Right forelimb (tissue), 1 donor: ENCODE results near the gene TCP11L2.

Experiments used
- DNase-seq: peaks from one replicate; pipeline ENCODE4 v3.0.0-alpha.2; 2018

Gene TCP11L2

GRCh38 chr12:106302401-106303201 is at the start of gene TCP11L2:
Gene TCP11L2 (plus strand): TSS chr12:106302733. CDS start chr12:106311076, 8,343 bp downstream.
- DNase-seq: peak; percentile 92

GRCh38 chr12:106254724-106255123 is 47.8 kb upstream of the TCP11L2 start:
- no peak for DNase-seq

- DNase-seq: no peak
Measured at GRCh38 chr12:106255493-106255892, 47.0 kb upstream of the TCP11L2 start.

- DNase-seq: no peak
Measured at GRCh38 chr12:106255952-106256351, 46.6 kb upstream of the TCP11L2 start.

GRCh38 chr12:106256524-106256923 is 46.0 kb upstream of the TCP11L2 start:
- DNase-seq: no peak

- no peak for DNase-seq
Measured at GRCh38 chr12:106258226-106258625, 44.3 kb upstream of the TCP11L2 start.

- no peak for DNase-seq
Measured at GRCh38 chr12:106258935-106259334, 43.6 kb upstream of the TCP11L2 start.

- DNase-seq: no peak
Measured at GRCh38 chr12:106265116-106265515, 37.4 kb upstream of the TCP11L2 start.

- DNase-seq: no peak
Measured at GRCh38 chr12:106267535-106267934, 35.0 kb upstream of the TCP11L2 start.

GRCh38 chr12:106269150-106269771 is 33.3 kb upstream of the TCP11L2 start:
- DNase-seq: no peak

- no peak for DNase-seq
Measured at GRCh38 chr12:106271575-106272505, 30.7 kb upstream of the TCP11L2 start.

- DNase-seq: no peak
Measured at GRCh38 chr12:106273491-106273890, 29.0 kb upstream of the TCP11L2 start.

- DNase-seq: no peak
Measured at GRCh38 chr12:106274012-106274411, 28.5 kb upstream of the TCP11L2 start.

- no peak for DNase-seq
Measured at GRCh38 chr12:106274575-106275121, 27.9 kb upstream of the TCP11L2 start.

GRCh38 chr12:106275458-106275857 is 27.1 kb upstream of the TCP11L2 start:
- no peak for DNase-seq

- no peak for DNase-seq
Measured at GRCh38 chr12:106276032-106276740, 26.3 kb upstream of the TCP11L2 start.

GRCh38 chr12:106280106-106280505 is 22.4 kb upstream of the TCP11L2 start:
- DNase-seq: no peak

GRCh38 chr12:106281056-106281782 is 21.3 kb upstream of the TCP11L2 start:
- DNase-seq: no peak

- DNase-seq: no peak
Measured at GRCh38 chr12:106281804-106282203, 20.7 kb upstream of the TCP11L2 start.

GRCh38 chr12:106282457-106283097 is 20.0 kb upstream of the TCP11L2 start:
- no peak for DNase-seq
